Cerebellar nuclear complex (tissue), 1 donor: ENCODE measurements around the gene STAT1.

Experiments used
- DNase-seq, 2 experiments: peaks; one replicate each; lab custom pipeline; 2025; lab: John Stamatoyannopoulos, UW

STAT1 gene

GRCh38 chr2:191031256-191031655 is 17.3 kb upstream of the STAT1 start:
- no peak for DNase-seq

GRCh38 chr2:191030521-191031154 is 16.7 kb upstream of the STAT1 start:
- DNase-seq, result no peak

GRCh38 chr2:191029280-191029950 is 15.4 kb upstream of the STAT1 start:
- no peak for DNase-seq

GRCh38 chr2:191026377-191026776 is 12.4 kb upstream of the STAT1 start:
- DNase-seq, result no peak

- no peak for DNase-seq
These were observed 11.2 kb upstream of the STAT1 start for GRCh38 chr2:191025135-191025534.

GRCh38 chr2:191023235-191023679 is 9.3 kb upstream of the STAT1 start:
- DNase-seq, result no peak

- DNase-seq, result no peak
These were observed 6.9 kb upstream of the STAT1 start for GRCh38 chr2:191020742-191021381.

- DNase-seq, result peak; percentile 63 to 79
These were observed 6.3 kb upstream of the STAT1 start for GRCh38 chr2:191020221-191020741.

GRCh38 chr2:191019376-191019775 is 5.4 kb upstream of the STAT1 start:
- no peak for DNase-seq

GRCh38 chr2:191018643-191019119 is 4.7 kb upstream of the STAT1 start:
- DNase-seq, result no peak

- DNase-seq, result no peak
These were observed 4.1 kb upstream of the STAT1 start for GRCh38 chr2:191018048-191018447.

GRCh38 chr2:191015831-191016230 is 1.9 kb upstream of the STAT1 start:
- no peak for DNase-seq

- DNase-seq, result no peak
These were observed 1.3 kb upstream of the STAT1 start for GRCh38 chr2:191015239-191015638.

GRCh38 chr2:191014653-191015020 is 666 bp upstream of the STAT1 start:
- no peak for DNase-seq

GRCh38 chr2:191013682-191013931 is 364 bp downstream of the STAT1 start:
- DNase-seq, result peak in 1 of 2 experiments; percentile 42

GRCh38 chr2:191012845-191013681 is 908 bp downstream of the STAT1 start:
- no peak for DNase-seq

- no peak for DNase-seq
These were observed 1.6 kb downstream of the STAT1 start for GRCh38 chr2:191012346-191012745.

- no peak for DNase-seq
These were observed 2.8 kb downstream of the STAT1 start for GRCh38 chr2:191010887-191011885.

- no peak for DNase-seq
These were observed 4.2 kb downstream of the STAT1 start for GRCh38 chr2:191009541-191010374.

- DNase-seq, result no peak
These were observed 5.7 kb downstream of the STAT1 start for GRCh38 chr2:191008286-191008685.
